ENCODE results near the gene TFPT. TPM values are rescaled to one million over a fixed set of nuclear protein-coding genes. Genes with fewer than 3 reads are reported as not detected.
A peak's percentile ranks its signal among the peaks of the same experiment; 100 is the strongest.

Gene TFPT, protein sequence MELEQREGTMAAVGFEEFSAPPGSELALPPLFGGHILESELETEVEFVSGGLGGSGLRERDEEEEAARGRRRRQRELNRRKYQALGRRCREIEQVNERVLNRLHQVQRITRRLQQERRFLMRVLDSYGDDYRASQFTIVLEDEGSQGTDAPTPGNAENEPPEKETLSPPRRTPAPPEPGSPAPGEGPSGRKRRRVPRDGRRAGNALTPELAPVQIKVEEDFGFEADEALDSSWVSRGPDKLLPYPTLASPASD
- total RNA-seq, result 31.0 and 33.7 TPM in 2 replicates

DNA sequence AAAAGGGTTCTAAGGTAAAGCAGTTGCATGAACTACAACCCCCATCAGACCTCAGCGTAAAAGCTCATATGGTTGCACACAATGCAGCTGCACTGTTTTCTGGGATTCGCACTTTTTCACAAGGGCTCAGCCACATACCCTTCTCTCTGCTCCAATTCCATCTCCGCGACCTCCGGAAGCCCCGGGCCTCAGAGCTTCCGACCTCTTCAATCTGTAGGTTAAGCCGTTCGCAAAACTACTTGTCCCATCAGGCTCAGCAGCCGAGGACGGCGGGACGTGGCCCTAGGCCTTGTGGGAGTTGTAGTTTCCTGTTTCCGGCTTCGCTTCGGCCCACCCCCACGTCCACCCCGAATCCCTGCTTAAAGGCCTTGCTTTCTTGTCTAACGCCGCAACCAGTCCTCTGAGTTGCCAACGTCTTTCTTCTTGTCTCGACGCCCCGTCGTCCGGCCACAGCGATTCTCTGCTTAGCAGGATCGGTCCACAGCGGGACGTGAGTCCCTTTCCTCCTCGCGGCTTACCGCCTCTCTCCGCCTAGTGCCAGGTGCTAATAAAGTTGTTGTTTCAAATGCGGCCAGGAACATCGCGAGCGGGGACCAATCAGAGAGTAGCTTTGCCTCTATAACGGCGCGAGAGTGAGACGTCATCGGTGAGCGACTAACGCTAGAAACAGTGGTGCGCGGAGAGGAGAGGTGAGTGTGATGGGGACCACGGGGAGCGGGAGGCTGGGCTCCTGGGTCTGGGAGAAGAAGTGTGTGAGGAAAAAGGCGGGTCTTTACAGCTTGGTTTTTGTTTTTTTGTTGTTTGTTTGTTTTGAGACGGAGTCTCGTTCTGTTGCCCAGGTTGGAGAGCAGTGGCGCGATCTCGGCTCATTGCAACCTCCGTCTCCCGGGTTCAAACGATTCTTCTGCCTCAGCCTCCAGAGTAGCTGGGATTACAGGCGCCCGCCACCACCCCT, at the start of gene TFPT, which contains the start of gene PRPF31:
TSS of gene TFPT (minus strand) at position 549 of the 955 bp plus-strand sequence. CDS start at position 161, 388 bp downstream.
TSS of gene PRPF31 (plus strand) at position 646 of the 955 bp plus-strand sequence. CDS start 2,525 bp downstream, outside the sequence.
- peak within 1 kb of the TSS; percentile 89 for H3K4me3 Mint-ChIP-seq
- peaks cover 36% of the 10 kb centered on the region for H3K36me3 Mint-ChIP-seq (ENCODE audit: low read depth)
- DNase-seq, result peak; percentile 99
- H3K4me1 Mint-ChIP-seq, result peaks cover 24% of the 10 kb centered on the region
- peak within 1 kb of the TSS; percentile 87 for H3K27ac Mint-ChIP-seq
- H3K9me3 Mint-ChIP-seq, result no peaks in the 10 kb centered on the region
- peaks cover 2% of the 10 kb centered on the region for H3K27me3 Mint-ChIP-seq
- intact Hi-C loops (cut with micrococcal nuclease), result loop anchor here (1.0 kb wide), 3 partner anchors 13 to 44 kb away; partner anchors contain the start of genes CNOT3, LENG1 and NDUFA3

DNA sequence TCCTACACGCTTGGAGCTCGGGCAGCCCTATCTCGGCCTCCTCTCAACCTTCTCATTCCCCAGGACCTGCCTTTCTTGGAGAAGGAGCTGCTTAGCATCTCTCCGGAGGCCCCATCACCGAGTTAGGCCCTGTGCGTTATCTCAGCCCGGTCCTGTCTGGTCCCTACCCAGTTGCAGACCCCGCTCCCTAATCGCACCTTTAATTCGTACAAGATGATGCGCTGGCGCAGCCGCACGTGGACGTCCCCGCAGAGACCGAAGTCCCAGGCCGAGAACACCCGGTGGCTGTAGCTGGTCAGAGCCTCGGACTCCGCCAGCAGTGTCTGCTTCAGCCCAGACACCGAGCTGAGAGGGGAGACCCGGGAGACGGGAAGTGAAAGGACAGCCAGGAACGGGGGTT, 49.8 kb upstream of the TFPT start:
- Mint-ChIP-seq H3K27ac (no peak overlapping the region), H3K27me3 (no peaks in the 10 kb centered on the region), H3K4me3 (no peak overlapping the region), H3K4me1 (peaks cover 35% of the 10 kb centered on the region), H3K36me3 (ENCODE audit: low read depth) (no peaks in the 10 kb centered on the region), H3K9me3 (no peaks in the 10 kb centered on the region)
- intact Hi-C loops (cut with micrococcal nuclease), result no loop called here
- no peak for DNase-seq

DNA sequence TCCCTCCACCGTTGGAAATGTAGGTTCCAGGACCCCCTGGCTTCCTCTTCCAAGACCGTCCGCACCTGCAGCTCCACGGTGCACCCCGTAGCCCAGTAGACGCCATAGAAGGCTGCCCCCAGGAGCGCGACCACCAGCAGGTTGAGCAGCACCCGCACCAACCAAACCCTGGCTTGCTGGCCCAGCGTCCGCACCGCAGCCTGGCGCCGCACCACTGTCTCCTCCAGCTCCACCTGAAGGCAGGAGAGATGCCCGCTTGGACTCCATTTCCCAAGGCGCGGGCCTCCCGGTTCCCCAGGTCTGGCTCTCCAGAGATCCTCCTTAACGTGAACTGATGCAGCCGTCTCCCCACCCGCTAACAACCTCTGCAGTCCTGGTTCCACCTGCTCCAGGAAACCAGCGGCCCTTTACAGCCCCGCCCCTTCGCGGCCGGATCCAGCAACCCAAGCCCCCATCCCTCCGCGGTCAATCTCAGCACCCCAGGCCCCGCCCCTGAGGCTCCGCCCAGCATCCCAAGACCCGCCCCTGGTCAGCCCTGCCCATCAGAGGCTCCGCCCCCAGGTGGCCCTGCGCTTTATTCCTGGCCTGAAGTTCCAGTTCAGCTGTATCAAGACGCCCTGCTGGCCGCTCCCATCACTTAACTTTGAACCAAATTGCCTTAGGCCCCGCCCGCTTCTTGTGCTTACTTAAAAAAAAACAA, 49.1 kb upstream of the TFPT start:
- Mint-ChIP-seq H3K27ac (peak overlapping the region; percentile 10), H3K4me3 (peak overlapping the region; percentile 95), H3K36me3 (ENCODE audit: low read depth) (peaks cover 2% of the 10 kb centered on the region), H3K27me3 (no peaks in the 10 kb centered on the region), H3K4me1 (peaks cover 39% of the 10 kb centered on the region), H3K9me3 (no peaks in the 10 kb centered on the region)
- intact Hi-C loops (cut with micrococcal nuclease), result loop anchor here (5.0 kb wide), 2 partner anchors 283 to 297 kb away; partner anchors contain the start of genes LENG8 and MYADM
- DNase-seq, result peak; percentile 96

DNA sequence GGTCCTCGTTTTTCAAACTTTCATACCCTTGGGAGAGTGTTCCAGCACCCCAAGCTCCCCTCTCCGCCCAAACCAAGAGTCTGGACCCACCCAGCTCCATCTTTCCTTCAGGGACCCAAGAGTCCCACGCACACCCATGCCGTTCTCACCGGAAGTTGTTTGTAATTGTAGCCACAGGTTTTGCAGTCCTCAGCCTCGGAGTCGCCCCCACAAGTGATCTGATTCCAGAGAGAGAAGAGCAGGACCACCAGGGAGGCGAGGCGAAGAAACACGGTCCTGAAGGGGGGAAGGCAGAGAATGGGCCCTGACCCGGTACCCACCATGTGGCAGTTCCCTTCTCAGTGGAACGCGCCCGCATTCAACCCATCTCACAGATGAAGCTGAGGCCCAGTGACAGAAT, 47.4 kb upstream of the TFPT start:
- intact Hi-C loops (cut with micrococcal nuclease), result loop anchor here (5.0 kb wide), 2 partner anchors 284 to 296 kb away; partner anchors contain the start of genes LENG8 and MYADM
- Mint-ChIP-seq H3K27me3 (no peaks in the 10 kb centered on the region), H3K4me3 (peak overlapping the region; percentile 95), H3K4me1 (peaks cover 41% of the 10 kb centered on the region), H3K36me3 (ENCODE audit: low read depth) (peaks cover 9% of the 10 kb centered on the region), H3K9me3 (no peaks in the 10 kb centered on the region), H3K27ac (peak overlapping the region; percentile 42)
- no peak for DNase-seq

DNA sequence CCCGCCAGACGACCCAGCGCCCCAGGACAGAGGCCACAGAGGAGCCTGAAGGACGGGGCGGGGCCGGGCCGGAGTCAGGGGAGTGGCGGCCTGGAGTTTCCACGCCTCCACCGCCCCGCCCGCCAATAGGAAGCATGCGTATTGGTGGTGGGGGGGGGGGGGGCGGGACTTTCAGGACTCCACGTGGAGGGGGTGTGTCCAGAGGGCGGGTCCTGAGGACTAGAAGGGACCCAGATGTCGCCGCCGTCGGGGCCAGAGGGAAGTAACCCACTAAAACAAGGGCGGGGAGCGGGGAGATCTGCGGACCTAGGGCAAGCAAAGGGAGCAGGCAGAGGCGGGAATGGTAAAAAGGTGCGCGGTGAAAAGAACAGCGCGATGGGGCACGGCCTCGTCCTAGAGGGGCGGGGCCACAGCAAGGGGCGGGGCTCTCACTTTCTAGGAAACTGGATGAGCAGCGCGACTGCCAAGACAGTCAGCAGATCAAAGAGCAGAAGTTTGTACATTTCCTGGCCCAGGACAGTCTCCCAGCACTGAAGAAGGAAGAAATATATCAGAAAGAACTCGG, 46.9 kb upstream of the TFPT start:
- peak overlapping the region; percentile 83 for H3K27ac Mint-ChIP-seq
- no peaks in the 10 kb centered on the region for H3K9me3 Mint-ChIP-seq
- peak; percentile 95 for DNase-seq
- peaks cover 41% of the 10 kb centered on the region for H3K4me1 Mint-ChIP-seq
- intact Hi-C loops (cut with micrococcal nuclease), result loop anchor here (5.0 kb wide), 2 partner anchors 285 to 295 kb away; partner anchors contain the start of genes LENG8 and MYADM
- peak overlapping the region; percentile 95 for H3K4me3 Mint-ChIP-seq
- no peaks in the 10 kb centered on the region for H3K27me3 Mint-ChIP-seq
- peaks cover 9% of the 10 kb centered on the region for H3K36me3 Mint-ChIP-seq (ENCODE audit: low read depth)

DNA sequence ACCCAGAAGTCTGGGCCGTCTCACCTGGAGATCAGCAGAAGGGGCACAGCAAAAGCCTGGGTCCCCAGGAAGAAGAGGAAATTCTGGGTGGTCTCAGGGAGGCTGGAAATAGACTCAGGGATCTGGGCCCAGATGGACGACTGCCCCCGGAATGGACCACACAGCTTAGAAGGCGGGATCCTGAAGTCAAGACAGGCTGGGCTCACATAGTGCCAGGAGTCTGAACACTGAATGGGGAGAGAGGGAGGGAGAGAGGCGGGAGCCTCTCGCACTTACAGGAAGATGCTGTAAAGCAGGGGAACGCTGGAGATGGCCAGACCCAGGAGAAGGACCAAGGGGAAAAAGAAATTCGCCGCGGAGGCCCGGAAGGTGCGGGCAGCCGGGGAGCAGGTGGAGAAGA, 45.4 kb upstream of the TFPT start:
- H3K36me3 Mint-ChIP-seq (ENCODE audit: low read depth), result peaks cover 19% of the 10 kb centered on the region
- peaks cover 45% of the 10 kb centered on the region for H3K4me1 Mint-ChIP-seq
- intact Hi-C loops (cut with micrococcal nuclease), result loop anchor here (5.0 kb wide), 2 partner anchors 286 to 294 kb away; partner anchors contain the start of genes LENG8 and MYADM
- peak overlapping the region; percentile 99 for H3K27ac Mint-ChIP-seq
- no peak for DNase-seq
- H3K9me3 Mint-ChIP-seq, result no peaks in the 10 kb centered on the region
- peak overlapping the region; percentile 91 for H3K4me3 Mint-ChIP-seq
- no peaks in the 10 kb centered on the region for H3K27me3 Mint-ChIP-seq

DNA sequence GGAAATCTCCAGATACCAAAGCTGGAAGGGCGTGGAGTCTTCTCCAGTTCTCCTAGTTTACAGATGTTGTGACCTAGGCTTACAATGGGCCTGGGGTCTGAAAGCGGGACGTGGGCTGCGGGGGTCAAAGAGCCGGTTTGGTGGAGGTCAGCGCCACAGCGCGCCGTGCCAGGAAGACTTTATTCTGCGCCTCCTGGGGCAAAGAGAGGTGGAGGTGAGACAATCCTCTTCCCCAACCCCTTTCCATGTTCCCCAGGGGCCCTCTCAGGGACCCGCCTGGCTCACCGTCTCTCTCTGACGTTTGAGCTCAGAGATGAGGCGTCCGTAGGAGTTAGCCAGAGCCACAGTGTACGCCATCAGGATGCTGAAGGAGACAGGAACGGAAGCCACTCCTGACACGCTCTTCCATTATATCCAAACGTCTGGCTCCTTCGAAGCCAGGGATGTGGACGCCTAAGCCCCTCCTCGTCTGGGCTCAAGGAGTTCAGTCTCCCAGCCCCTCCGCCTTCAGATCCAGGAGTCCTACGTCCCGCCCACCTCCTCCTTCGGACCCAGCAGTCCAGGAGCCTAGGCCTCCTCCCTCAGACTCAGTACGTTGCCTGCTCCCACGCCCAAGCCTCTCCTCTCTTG, 44.8 kb upstream of the TFPT start:
- Mint-ChIP-seq H3K4me1 (peaks cover 45% of the 10 kb centered on the region), H3K36me3 (ENCODE audit: low read depth) (peaks cover 21% of the 10 kb centered on the region), H3K9me3 (no peaks in the 10 kb centered on the region), H3K27me3 (no peaks in the 10 kb centered on the region), H3K4me3 (peak overlapping the region; percentile 91), H3K27ac (peak overlapping the region; percentile 99)
- intact Hi-C loops (cut with micrococcal nuclease), result loop anchor here (5.0 kb wide), 2 partner anchors 287 to 293 kb away; partner anchors contain the start of genes LENG8 and MYADM
- DNase-seq, result no peak

DNA sequence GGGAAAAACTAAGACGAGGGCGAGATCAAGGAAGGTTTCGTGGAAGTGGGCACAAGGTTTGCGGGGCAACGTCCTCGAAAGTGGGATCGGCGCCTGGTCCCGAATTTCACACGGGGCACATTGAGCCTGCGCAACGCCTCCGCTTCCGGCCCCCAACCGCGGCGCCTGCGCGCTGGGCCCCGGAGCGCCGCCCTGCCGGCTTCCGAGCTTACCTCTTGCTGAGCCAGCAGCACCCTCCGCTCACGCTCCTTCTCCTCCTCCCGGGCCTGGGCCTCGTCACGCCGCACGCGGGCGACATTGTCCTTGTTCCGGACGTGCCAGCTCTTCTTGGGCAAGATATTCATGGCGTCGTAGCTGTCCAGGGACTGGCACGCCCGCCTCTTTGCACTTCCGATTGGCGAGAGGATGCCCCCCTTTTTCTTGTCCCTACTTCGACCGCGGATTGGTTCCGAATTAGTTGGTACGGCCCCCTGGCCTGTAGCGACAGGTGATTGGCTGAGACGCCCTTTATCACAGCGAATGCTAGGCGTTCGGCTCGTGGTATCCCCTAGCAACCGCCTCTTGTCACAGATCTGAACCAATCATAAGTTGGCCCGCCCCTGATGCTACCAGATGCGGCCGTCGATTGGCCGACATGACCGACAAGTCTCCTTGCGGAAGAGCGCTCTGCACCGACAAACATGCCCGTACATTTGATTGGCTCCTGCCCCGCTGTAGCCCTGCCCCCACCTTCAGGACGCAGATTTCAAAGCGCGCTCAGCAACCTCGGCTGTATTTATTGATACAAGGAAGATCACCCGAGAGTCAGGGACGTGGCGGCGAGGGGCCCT, 44.1 kb upstream of the TFPT start, which contains the start of gene LENG1:
TSS of gene LENG1 (minus strand) at position 370 of the 830 bp plus-strand sequence. CDS start at position 344, 26 bp downstream.
- peak; percentile 99 for DNase-seq
- H3K4me1 Mint-ChIP-seq, result peaks cover 49% of the 10 kb centered on the region
- peak within 1 kb of the TSS; percentile 99 for H3K27ac Mint-ChIP-seq
- H3K36me3 Mint-ChIP-seq (ENCODE audit: low read depth), result peaks cover 28% of the 10 kb centered on the region
- peak within 1 kb of the TSS; percentile 91 for H3K4me3 Mint-ChIP-seq
- no peaks in the 10 kb centered on the region for H3K9me3 Mint-ChIP-seq
- intact Hi-C loops (cut with micrococcal nuclease), result loop anchor here (1.0 to 5.0 kb wide), 7 partner anchors 22 to 292 kb away; partner anchors contain the start of genes CNOT3, LENG8, MYADM and NDUFA3
- no peaks in the 10 kb centered on the region for H3K27me3 Mint-ChIP-seq

DNA sequence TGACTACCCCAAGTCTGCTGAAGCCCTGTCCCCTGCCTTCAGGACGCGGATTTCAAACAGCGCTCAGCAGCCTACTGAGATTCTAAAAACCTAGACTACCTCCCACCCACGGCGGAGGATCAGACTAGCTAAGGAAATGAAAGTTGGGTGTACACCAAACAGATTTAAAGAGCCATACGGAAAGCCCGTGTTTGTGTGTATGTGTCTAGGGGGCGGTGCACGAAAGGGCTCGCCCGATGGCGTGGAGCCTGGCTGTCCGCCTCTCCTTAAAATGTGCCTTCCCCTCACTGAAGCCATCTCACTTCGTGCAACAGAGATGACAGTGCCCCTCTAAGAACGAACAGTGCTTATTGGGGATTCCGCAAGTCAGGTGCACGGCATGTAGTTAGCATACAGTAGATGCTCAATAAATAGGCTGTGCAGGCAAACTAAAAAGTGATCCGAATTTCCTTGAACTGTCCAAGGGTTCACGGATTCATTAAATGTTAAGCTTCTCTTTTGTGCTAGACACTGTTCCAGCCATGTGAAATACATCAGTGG, 43.4 kb upstream of the TFPT start:
- Mint-ChIP-seq H3K9me3 (no peaks in the 10 kb centered on the region), H3K27ac (peak overlapping the region; percentile 99), H3K4me1 (peaks cover 50% of the 10 kb centered on the region), H3K27me3 (no peaks in the 10 kb centered on the region), H3K4me3 (peak overlapping the region; percentile 91), H3K36me3 (ENCODE audit: low read depth) (peaks cover 34% of the 10 kb centered on the region)
- DNase-seq, result peak; percentile 82
- intact Hi-C loops (cut with micrococcal nuclease), result loop anchor here (1.0 kb wide), 5 partner anchors 22 to 57 kb away; partner anchors contain the start of genes CNOT3, NDUFA3, PRPF31 and RPS9

DNA sequence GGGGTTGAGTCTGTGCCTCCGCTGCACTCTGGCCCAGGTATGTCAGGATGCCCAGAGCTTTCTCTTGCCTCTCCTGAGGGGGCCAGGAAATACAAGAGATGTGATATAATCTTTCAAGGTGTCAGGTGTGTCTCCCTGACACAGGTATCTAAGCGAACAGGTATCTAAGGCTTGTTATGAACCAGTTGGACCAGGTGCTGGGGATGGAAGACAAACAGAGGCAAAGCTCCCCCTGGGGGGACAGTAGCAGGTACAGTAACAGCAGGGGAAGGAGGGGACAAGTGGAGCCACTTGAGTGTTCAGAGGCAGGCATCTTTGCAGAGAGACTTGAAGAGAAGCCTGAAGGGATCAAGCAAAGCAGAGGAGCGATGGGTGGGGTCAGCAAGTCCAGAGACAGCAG, 41.5 kb upstream of the TFPT start:
- no peaks in the 10 kb centered on the region for H3K27me3 Mint-ChIP-seq
- peaks cover 46% of the 10 kb centered on the region for H3K36me3 Mint-ChIP-seq (ENCODE audit: low read depth)
- no peaks in the 10 kb centered on the region for H3K9me3 Mint-ChIP-seq
- H3K27ac Mint-ChIP-seq, result no peak overlapping the region
- H3K4me3 Mint-ChIP-seq, result no peak overlapping the region
- peaks cover 43% of the 10 kb centered on the region for H3K4me1 Mint-ChIP-seq
- intact Hi-C loops (cut with micrococcal nuclease), result no loop called here
- no peak for DNase-seq

DNA sequence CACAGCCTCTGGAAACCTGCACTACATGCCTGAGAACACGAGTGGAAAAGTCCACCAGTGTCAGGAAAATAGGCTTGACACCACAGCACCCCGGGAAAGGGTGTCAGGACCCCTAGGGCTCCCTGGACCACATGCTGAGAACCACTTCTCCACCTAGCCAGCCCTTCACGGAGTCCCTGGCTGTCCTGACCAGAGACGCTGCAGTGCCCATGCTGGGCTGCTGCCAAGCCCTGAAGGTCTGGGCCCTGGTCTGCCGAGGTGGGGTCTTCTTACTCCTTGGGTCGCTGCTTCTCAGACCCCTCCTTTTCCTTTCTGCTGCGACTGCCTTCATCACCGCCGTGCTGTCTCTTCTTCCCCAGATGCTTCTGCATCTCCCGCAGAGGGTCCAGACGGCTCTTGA, 41.0 kb upstream of the TFPT start:
- Mint-ChIP-seq H3K36me3 (ENCODE audit: low read depth) (peaks cover 50% of the 10 kb centered on the region), H3K9me3 (no peaks in the 10 kb centered on the region), H3K4me1 (peaks cover 40% of the 10 kb centered on the region), H3K27ac (no peak overlapping the region), H3K27me3 (no peaks in the 10 kb centered on the region), H3K4me3 (no peak overlapping the region)
- DNase-seq, result no peak
- intact Hi-C loops (cut with micrococcal nuclease), result no loop called here

All from activated CD4-positive, alpha-beta T cell treated with anti-CD3 and anti-CD28 coated beads, Interleukin-2, amount 10 ng/mL, durations not matched to agents 24 days and 14 days (primary cell).